HL-60 (cell line): ENCODE results near the gene RALA.

ENCODE experiments used
- DNase-seq, 2 experiments: peaks; one replicate each; pipeline ENCODE4 v3.0.0-alpha.2; 2010 to 2020; ENCODE audit warnings: low read depth in 1 of 2, low spot score in 1 of 2
- H3K27ac ChIP-seq: fragments of 250-450 bp; sonication (Bioruptor Pico); replicated peaks from 2 replicates; pipeline ENCODE4 v1.5.1; 2020; ENCODE audit warnings: mild to moderate bottlenecking, moderate library complexity
- H3K27me3 ChIP-seq: fragments of 250-450 bp; sonication (Bioruptor Pico); 2 replicates; pipeline ENCODE4 v1.5.1; 2021; ENCODE audit warnings: mild to moderate bottlenecking, moderate library complexity; ENCODE audit not compliant: insufficient read depth, poor library complexity, severe bottlenecking
- H3K4me3 ChIP-seq: replicated peaks from 2 replicates; pipeline ENCODE4 v1.5.1; 2011; ENCODE audit warnings: mild to moderate bottlenecking, control low read depth, low read length; ENCODE audit not compliant: insufficient read depth
- GABPA ChIP-seq: IDR thresholded peaks from 2 replicates; pipeline ENCODE4 v1.6.1; 2012; ENCODE audit warnings: low read depth
- POLR2AphosphoS5 ChIP-seq: IDR thresholded peaks from 2 replicates; pipeline ENCODE4 v1.6.1; 2012; ENCODE audit warnings: low read depth
- SPI1 ChIP-seq: IDR thresholded peaks from 2 replicates; pipeline ENCODE4 v1.6.1; 2012; ENCODE audit warnings: low read depth, mild to moderate bottlenecking, borderline replicate concordance
- TF ChIP-seq, protein P1 (sequence below): IDR thresholded peaks from 2 replicates; pipeline ENCODE4 v1.6.1; 2012; ENCODE audit warnings: low read depth; ENCODE audit not compliant: insufficient replicate concordance
- TF ChIP-seq, protein P2 (sequence below): IDR thresholded peaks from one replicate; pipeline ENCODE4 v1.5.1; 2011; ENCODE audit warnings: low read length, control low read depth, inconsistent platforms; ENCODE audit not compliant: insufficient read depth

RALA gene

DNA sequence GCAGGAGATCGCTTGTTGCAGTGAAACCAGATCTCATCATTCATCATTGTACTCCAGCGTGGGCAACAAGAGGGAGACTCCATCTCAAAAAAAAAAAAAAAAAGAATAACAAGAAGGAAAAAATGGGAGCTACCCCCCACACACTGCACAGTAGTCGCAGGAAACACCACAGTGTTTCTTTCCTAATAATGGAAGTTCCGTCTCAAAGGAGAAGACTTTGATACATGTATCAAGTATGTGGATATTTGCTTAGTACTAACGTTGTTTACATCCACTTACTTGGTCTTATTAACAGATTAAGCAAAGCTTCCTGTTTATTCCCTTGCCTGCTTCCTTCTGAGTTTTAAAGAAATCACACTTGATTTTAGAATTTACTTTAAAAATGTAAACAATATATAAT, 35.0 kb upstream of the RALA start:
- TF ChIP-seq, protein P1, sequence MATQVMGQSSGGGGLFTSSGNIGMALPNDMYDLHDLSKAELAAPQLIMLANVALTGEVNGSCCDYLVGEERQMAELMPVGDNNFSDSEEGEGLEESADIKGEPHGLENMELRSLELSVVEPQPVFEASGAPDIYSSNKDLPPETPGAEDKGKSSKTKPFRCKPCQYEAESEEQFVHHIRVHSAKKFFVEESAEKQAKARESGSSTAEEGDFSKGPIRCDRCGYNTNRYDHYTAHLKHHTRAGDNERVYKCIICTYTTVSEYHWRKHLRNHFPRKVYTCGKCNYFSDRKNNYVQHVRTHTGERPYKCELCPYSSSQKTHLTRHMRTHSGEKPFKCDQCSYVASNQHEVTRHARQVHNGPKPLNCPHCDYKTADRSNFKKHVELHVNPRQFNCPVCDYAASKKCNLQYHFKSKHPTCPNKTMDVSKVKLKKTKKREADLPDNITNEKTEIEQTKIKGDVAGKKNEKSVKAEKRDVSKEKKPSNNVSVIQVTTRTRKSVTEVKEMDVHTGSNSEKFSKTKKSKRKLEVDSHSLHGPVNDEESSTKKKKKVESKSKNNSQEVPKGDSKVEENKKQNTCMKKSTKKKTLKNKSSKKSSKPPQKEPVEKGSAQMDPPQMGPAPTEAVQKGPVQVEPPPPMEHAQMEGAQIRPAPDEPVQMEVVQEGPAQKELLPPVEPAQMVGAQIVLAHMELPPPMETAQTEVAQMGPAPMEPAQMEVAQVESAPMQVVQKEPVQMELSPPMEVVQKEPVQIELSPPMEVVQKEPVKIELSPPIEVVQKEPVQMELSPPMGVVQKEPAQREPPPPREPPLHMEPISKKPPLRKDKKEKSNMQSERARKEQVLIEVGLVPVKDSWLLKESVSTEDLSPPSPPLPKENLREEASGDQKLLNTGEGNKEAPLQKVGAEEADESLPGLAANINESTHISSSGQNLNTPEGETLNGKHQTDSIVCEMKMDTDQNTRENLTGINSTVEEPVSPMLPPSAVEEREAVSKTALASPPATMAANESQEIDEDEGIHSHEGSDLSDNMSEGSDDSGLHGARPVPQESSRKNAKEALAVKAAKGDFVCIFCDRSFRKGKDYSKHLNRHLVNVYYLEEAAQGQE: no peak
- no peak for TF ChIP-seq GABPA
- TF ChIP-seq POLR2AphosphoS5: no peak
- TF ChIP-seq SPI1: no peak
- TF ChIP-seq, protein P2, sequence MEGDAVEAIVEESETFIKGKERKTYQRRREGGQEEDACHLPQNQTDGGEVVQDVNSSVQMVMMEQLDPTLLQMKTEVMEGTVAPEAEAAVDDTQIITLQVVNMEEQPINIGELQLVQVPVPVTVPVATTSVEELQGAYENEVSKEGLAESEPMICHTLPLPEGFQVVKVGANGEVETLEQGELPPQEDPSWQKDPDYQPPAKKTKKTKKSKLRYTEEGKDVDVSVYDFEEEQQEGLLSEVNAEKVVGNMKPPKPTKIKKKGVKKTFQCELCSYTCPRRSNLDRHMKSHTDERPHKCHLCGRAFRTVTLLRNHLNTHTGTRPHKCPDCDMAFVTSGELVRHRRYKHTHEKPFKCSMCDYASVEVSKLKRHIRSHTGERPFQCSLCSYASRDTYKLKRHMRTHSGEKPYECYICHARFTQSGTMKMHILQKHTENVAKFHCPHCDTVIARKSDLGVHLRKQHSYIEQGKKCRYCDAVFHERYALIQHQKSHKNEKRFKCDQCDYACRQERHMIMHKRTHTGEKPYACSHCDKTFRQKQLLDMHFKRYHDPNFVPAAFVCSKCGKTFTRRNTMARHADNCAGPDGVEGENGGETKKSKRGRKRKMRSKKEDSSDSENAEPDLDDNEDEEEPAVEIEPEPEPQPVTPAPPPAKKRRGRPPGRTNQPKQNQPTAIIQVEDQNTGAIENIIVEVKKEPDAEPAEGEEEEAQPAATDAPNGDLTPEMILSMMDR: no peak
- Histone ChIP-seq H3K4me3 (no peak overlapping the region), H3K27me3 (no peaks in the 10 kb centered on the region), H3K27ac (no peak overlapping the region)
- DNase-seq: no peak

DNA sequence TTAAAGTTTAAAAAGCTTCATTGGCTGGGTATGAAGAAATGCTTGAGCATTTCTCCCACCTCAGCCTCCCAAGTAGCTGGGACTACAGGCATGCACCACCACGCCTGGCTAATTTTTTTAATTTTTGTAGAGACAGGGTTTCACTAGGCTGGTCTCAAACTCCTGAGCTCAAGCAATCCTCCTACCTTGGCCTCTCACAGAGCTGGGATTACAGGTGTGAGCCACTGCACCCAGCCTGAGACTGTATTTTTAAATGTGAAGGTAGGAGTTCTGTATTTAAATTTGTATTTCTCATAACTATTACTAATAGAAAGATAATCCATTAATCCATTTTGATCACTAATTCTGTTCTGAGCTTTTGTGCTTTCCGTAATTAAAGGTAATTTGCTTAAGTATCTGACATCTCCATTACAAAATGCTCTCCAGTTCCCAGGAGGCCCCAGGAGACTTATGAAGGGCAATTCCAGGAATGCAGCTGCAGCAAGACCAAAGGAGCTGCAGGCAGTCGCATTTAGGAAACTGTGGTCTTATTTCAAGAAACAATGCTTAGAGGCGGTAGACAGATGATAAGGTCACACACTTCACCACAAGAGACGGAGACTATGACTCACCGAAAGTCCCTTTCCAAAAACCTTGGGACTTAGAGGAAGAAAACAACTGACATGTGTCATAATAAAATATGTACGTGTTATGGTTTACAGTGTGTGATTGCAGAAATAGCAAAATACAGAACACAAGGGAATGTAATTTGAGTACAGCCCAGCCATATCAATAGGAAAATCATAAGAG, 33.9 kb upstream of the RALA start:
- TF ChIP-seq POLR2AphosphoS5 (peak; percentile 69), GABPA (peak; percentile 24; the same call in 1 of the 2 replicates), SPI1 (no peak)
- TF ChIP-seq, protein P1: no peak
- TF ChIP-seq, protein P2: no peak
- DNase-seq: peak; percentile 76
- Histone ChIP-seq H3K27me3 (no peaks in the 10 kb centered on the region), H3K27ac (no peak overlapping the region), H3K4me3 (no peak overlapping the region)

DNA sequence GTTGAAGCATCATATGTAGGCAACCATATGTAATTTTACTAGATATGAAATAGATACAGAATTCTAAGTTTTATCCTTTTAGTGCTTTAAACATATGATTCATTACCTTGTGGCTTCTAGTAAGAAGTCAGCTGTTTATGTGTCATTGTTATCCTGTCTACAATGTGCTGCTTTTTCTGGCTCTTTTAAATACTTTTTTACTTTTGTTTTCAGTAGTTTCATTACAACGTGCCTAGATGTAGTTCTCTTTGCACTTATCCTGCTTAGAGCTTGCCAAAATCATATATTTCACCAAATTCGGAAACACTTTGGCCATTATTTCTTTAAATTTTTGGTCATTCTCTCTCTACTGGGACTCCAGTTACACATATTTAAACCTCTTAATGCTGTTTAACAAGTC, 30.8 kb upstream of the RALA start:
- Histone ChIP-seq H3K27ac (no peak overlapping the region), H3K4me3 (no peak overlapping the region)
- TF ChIP-seq GABPA: no peak
- TF ChIP-seq, protein P2: no peak
- TF ChIP-seq POLR2AphosphoS5: no peak
- no peak for TF ChIP-seq SPI1
- TF ChIP-seq, protein P1: no peak

More for the DNA sequence above, 30.8 kb upstream of the RALA start:
- no peak for DNase-seq
- no peaks in the 10 kb centered on the region for H3K27me3 ChIP-seq
